Activated CD4-positive, alpha-beta T cell treated with anti-CD3 and anti-CD28 coated beads, Interleukin-2, amount 10 ng/mL, durations not matched to agents 7 days and 5 days (primary cell): ENCODE results near the gene SCAPER. TPM values are rescaled to one million over a fixed set of nuclear protein-coding genes. Genes with fewer than 3 reads are reported as not detected.

Source experiments
- CTCF ChIA-PET: fragments of 350-600 bp; sonication (Branson Sonifier 250); formaldehyde crosslinking; loops from one replicate; lab custom pipeline; 2021; ENCODE audit warnings: antibody characterized with exemption; lab: Charles Lee
- POLR2A ChIA-PET: fragments of 350-600 bp; sonication (Branson Sonifier 250); formaldehyde crosslinking; loops from one replicate; lab custom pipeline; 2021; ENCODE audit warnings: antibody characterized with exemption; lab: Charles Lee
- DNase-seq: peaks from one replicate; pipeline ENCODE4 v3.0.0-alpha.2; 2020
- H3K27ac Mint-ChIP-seq: one replicate; pipeline ENCODE4 v1.8.0; 2021; ENCODE audit warnings: mild to moderate bottlenecking, moderate library complexity, mixed read lengths
- H3K27me3 Mint-ChIP-seq: one replicate; pipeline ENCODE4 v1.8.0; 2021; ENCODE audit warnings: mixed read lengths
- H3K36me3 Mint-ChIP-seq: one replicate; pipeline ENCODE4 v1.8.0; 2021; ENCODE audit warnings: low read depth, mixed read lengths
- H3K4me1 Mint-ChIP-seq: one replicate; pipeline ENCODE4 v1.8.0; 2021; ENCODE audit warnings: mixed read lengths
- H3K4me3 Mint-ChIP-seq: one replicate; pipeline ENCODE4 v1.8.0; 2021; ENCODE audit warnings: mild to moderate bottlenecking, moderate library complexity, mixed read lengths
- H3K9me3 Mint-ChIP-seq: one replicate; pipeline ENCODE4 v1.8.0; 2021; ENCODE audit warnings: mixed read lengths
- total RNA-seq, 2 experiments: library from RNA; stranded (reverse); gene quantifications; one replicate each; pipeline ENCODE4 v1.2.3, GENCODE V29; 2021

Gene SCAPER
- total RNA-seq, 2 experiments from 2014 or later, result 28.1 to 28.6 TPM

DNA sequence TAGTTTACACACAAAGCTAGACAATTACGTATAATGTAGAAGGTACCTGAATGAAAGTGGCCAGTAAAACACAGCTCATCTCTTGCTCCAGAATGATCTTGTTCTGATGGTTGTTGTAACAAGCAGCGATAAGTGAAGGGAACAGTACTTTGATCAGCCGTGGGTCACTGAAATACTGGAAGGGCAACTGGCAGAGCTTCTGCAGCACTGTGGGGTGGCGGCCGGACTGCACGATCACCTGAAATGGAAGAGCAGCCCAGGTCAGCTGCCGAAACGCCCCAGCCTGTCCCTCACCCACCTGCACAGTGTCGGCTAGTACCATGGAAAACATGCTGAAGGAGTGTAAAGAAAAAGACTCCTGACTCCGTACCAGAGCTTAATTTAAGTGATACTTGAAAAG, 551.2 kb downstream of the SCAPER start:
- no peak for DNase-seq
- POLR2A ChIA-PET, result no interaction called here
- Mint-ChIP-seq H3K9me3 (no peaks in the 10 kb centered on the region), H3K27ac (no peak overlapping the region), H3K4me3 (no peak overlapping the region), H3K27me3 (peaks cover 8% of the 10 kb centered on the region), H3K36me3 (no peaks in the 10 kb centered on the region), H3K4me1 (no peaks in the 10 kb centered on the region)
- CTCF ChIA-PET, result interaction anchor here (1.5 kb wide), 1 partner anchor 9 kb away, joined by 3 read pairs; no protein-coding TSS in a partner anchor

DNA sequence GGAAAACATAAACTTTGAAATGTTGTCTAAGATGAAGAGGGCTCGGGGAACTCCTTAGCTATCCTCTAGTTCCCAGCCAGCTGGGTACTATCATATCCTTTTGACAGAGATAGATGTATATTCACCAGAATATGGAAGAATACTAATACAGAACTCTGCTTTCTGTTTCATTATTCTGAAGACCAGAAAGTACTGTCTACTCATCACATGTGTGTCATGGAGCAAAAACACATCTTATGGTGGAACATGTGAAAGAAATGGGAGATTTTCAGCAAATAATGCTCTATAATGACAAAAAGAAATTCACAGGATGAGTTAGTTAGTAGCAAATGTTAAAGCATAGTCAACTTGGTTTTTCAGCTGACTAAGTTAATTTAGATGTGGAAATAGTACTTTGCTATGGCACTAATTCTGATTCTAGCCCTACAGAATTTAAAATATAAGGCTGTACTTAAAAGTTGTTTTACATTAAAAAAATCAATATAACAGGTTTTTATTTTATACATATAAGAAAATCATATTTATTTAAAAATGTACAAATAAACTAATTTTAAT, 552.0 kb downstream of the SCAPER start:
- CTCF ChIA-PET, result no interaction called here
- H3K36me3 Mint-ChIP-seq, result no peaks in the 10 kb centered on the region

DNA sequence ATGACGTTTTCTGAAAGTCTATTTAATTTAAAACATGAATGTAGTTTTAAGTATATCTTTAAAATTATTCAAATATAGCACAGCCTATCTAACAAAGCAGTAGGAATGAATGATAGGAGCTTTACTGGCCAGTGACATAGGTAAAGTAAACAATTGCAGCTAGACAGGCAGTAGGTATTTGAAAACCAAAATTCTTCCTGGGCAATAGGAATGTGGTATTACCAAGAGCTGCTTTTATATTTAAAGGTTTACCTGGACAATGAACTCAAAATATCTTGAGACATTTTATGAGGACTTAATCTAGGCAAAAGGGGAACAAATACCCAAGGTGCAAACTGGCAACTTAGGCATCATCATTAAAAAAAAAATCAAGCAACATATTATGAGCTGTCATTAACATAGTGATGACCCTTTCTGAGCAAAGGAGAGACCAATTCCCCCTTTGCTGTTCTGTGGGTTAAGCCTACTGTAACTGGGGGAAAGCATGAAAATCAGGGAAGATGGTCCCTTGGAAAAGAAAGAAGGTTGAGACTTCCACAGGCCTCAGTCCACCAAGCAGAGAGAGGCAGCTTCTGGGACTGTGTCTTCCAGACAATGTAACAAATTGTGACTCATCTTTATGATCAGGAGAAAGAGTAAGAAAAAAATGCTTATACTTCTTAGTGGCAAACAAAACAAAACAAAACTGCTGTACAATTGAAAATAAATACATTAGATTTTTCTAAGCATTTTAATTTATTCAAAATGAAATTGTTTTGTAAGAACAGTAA, 555.7 kb downstream of the SCAPER start:
- peaks cover 11% of the 10 kb centered on the region for H3K36me3 Mint-ChIP-seq
- ChIA-PET POLR2A (no interaction called here), CTCF (interaction anchor here (0.6 kb wide), 1 partner anchor 92 kb away, joined by 4 read pairs; no protein-coding TSS in a partner anchor)
- peaks cover 38% of the 10 kb centered on the region for H3K27me3 Mint-ChIP-seq
- no peaks in the 10 kb centered on the region for H3K9me3 Mint-ChIP-seq
- DNase-seq, result no peak
- H3K4me1 Mint-ChIP-seq, result peaks cover 15% of the 10 kb centered on the region
- no peak overlapping the region for H3K27ac Mint-ChIP-seq
- H3K4me3 Mint-ChIP-seq, result no peak overlapping the region

More for the DNA sequence above, 552.0 kb downstream of the SCAPER start:
- no peak overlapping the region for H3K4me3 Mint-ChIP-seq
- no peaks in the 10 kb centered on the region for H3K4me1 Mint-ChIP-seq
- POLR2A ChIA-PET, result no interaction called here
- no peak for DNase-seq
- no peak overlapping the region for H3K27ac Mint-ChIP-seq
- no peaks in the 10 kb centered on the region for H3K9me3 Mint-ChIP-seq
- H3K27me3 Mint-ChIP-seq, result peaks cover 14% of the 10 kb centered on the region

DNA sequence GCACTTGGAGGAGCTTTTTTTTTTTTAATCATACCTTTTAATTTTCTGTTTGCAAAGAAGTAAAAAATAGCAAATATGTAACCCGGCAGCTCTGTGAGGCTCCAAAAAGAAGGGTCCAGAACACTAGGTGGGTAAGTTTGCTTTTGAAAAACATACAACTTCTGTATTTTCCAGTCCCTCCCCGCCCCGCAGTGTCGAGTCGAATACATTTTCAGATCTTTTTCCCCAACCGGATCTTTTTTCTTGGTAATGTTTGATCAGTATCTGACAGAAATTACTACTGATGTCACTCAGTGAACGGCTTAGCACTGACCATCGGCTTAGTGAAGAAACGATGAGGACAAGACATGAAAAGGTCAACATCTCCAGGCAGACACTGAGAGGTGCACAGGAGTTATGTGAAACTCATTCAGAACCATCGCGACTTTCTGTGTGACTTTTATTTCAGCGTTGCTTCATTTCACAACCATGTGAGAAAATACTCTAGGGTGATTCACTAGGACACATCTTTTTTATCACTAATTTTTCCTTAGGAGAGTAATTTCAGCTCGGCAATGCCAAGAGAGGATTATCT, 557.6 kb downstream of the SCAPER start:
- POLR2A ChIA-PET, result no interaction called here

DNA sequence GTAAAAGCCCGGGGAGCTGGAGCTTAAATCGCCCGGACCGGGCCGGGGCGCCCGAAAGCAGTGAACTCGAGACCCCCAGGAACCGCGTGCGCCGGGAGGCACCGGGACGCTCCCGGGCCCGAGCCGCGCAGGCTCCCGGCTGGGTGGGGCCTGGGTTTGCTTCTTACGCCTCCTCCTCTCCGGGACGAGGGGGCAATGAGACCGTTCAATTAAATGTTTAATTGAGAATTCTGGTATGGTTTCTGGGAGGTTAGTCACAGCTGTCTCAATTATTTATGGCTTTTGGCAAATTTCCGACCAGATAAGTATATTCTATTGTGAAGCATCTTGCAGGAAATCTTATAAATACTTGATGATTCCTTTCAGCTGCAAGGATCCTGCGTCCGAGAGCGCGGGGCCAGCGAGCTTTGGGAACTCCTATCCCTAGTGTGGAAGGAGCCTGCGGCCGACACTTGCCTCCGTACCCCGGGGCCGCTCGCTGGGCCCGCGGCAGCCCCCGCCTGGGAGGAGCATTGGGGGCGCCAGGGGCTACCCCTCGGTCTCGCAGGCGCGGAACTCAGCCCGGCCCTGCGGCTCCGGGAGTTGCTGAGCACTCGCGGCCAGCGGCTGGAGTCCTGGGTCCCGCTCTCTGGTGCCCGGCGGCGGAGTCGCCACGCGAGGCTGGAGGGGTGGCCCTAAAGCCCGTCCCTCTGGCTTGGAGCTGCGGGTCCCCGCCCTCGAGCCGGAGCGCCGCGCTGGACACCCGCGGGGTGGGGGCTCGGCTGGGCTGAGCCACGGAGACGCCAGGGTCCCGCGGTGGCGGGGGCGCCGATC, 558.3 kb downstream of the SCAPER start:
- Mint-ChIP-seq H3K27ac (no peak overlapping the region), H3K27me3 (peaks cover 58% of the 10 kb centered on the region), H3K4me1 (peaks cover 18% of the 10 kb centered on the region), H3K36me3 (peaks cover 11% of the 10 kb centered on the region), H3K9me3 (no peaks in the 10 kb centered on the region), H3K4me3 (no peak overlapping the region)
- ChIA-PET POLR2A (no interaction called here), CTCF (interaction anchor here (0.6 to 4.0 kb wide), 2 partner anchors 12 to 22 kb away, joined by 3 to 18 read pairs; partner anchors contain the start of gene ISL2)
- DNase-seq, result no peak

More for the DNA sequence above, 557.6 kb downstream of the SCAPER start:
- Mint-ChIP-seq H3K4me1 (peaks cover 15% of the 10 kb centered on the region), H3K27ac (no peak overlapping the region), H3K9me3 (no peaks in the 10 kb centered on the region), H3K36me3 (peaks cover 11% of the 10 kb centered on the region), H3K27me3 (peaks cover 54% of the 10 kb centered on the region), H3K4me3 (no peak overlapping the region)
- CTCF ChIA-PET, result interaction anchor here (0.6 to 4.0 kb wide), 2 partner anchors 13 to 23 kb away, joined by 3 to 18 read pairs; partner anchors contain the start of gene ISL2
- DNase-seq, result no peak

DNA sequence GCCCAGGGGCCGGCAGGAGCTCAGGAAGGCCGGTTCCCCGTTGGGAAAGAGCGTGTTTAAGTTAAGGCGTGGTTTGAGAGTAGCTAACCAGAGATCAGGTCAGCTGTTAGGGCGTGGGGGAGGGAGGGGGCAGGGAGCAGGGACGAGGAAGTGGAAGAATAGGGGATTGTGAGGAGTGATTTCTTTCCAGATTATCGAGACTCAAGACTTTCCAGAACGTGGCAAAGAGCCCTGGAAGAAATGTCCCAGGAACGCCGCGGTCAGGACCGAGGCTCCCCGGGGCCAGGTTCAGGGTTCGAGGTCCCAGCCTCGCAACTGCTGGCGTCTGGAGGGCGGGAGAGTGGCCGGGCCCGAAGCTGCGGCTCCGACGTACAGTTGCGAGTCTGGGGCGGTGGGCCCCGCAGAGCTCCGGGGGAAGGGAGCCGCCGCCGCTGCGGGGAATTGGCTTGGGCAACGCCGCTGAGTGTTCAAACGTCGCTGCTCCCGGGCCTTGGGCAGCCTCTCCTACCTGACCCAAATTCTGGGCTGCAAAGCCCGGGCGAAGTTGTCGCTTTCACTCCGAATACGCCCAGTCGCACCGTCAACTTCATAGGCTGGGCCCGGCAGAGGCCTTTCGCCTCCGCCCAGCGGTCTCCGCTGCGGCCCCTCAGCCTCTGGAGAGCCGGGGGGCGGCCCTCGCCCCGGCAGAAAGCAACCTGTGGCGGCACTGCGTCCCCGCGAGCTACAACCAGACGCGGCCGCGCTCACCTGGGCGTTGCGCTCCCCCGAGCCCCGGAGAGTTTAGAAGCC, 559.1 kb downstream of the SCAPER start:
- ChIA-PET CTCF (interaction anchor here (1.7 to 4.0 kb wide), 2 partner anchors 11 to 13 kb away, joined by 5 to 18 read pairs; partner anchors contain the start of gene ISL2), POLR2A (no interaction called here)
- DNase-seq, result no peak
- H3K27me3 Mint-ChIP-seq, result peaks cover 62% of the 10 kb centered on the region
- H3K9me3 Mint-ChIP-seq, result no peaks in the 10 kb centered on the region
- H3K4me1 Mint-ChIP-seq, result peaks cover 24% of the 10 kb centered on the region
- peak overlapping the region; percentile 51 for H3K4me3 Mint-ChIP-seq
- H3K27ac Mint-ChIP-seq, result peak overlapping the region; percentile 33
- H3K36me3 Mint-ChIP-seq, result peaks cover 11% of the 10 kb centered on the region

DNA sequence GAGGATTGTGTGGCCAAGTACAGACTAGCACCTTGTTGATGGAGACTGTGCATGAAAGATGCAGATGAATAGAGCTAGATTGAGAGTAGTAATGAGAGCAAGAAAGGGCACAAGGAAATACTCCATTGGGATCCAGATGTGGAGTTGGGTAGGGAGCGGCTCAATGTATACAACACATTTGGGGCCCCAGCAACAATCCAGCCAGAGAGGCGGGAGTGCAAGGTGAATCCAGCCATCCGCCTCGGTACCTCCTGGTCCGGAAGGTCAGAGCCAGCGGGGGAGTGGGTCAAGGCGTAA, 559.6 kb downstream of the SCAPER start:
- Mint-ChIP-seq H3K36me3 (peaks cover 11% of the 10 kb centered on the region), H3K27ac (peak overlapping the region; percentile 33), H3K27me3 (peaks cover 66% of the 10 kb centered on the region), H3K4me3 (peak overlapping the region; percentile 51), H3K9me3 (no peaks in the 10 kb centered on the region), H3K4me1 (peaks cover 29% of the 10 kb centered on the region)
- CTCF ChIA-PET, result interaction anchor here (1.1 to 4.0 kb wide), 4 partner anchors 9 to 16 kb away, joined by 3 to 18 read pairs (median 4); partner anchors contain the start of gene ISL2
- no peak for DNase-seq
- POLR2A ChIA-PET, result no interaction called here

DNA sequence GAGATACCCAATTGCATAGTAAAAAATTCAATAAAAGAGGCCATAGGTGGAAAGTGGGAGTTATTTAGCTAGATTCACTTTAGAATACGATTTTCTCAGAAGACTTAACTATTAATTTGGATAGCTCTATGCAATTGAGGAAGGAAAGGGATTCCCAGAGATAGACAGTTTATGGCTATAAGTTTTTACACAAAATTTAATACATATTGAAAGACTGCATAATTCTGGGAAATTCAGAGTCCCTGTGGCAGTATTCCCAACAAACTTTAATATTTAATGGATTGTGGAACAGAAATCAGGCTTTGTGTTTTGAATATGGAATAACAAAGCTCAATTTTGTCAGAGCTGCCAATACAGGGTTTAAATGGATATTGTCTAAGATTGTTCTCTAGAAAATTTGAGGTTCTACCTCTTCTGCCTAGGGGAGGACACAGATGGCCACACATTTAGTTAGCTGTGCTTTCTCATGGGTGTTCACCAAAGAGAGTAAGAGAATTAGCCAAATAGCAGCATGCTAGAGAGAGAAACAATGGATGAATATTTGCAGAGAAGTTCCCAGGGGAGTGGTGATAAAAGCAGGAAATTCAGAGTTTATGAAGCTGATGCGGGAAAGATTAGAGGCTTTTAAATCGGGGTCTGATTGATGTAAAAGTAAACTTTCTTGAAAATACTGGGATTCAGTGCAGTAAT, 560.1 kb downstream of the SCAPER start:
- ChIA-PET POLR2A (no interaction called here), CTCF (interaction anchor here (1.1 to 4.0 kb wide), 4 partner anchors 10 to 15 kb away, joined by 3 to 18 read pairs (median 4); partner anchors contain the start of gene ISL2)
- Mint-ChIP-seq H3K36me3 (peaks cover 11% of the 10 kb centered on the region), H3K9me3 (no peaks in the 10 kb centered on the region), H3K4me3 (peak overlapping the region; percentile 51), H3K27ac (peak overlapping the region; percentile 33), H3K27me3 (peaks cover 70% of the 10 kb centered on the region), H3K4me1 (peaks cover 33% of the 10 kb centered on the region)
- no peak for DNase-seq

DNA sequence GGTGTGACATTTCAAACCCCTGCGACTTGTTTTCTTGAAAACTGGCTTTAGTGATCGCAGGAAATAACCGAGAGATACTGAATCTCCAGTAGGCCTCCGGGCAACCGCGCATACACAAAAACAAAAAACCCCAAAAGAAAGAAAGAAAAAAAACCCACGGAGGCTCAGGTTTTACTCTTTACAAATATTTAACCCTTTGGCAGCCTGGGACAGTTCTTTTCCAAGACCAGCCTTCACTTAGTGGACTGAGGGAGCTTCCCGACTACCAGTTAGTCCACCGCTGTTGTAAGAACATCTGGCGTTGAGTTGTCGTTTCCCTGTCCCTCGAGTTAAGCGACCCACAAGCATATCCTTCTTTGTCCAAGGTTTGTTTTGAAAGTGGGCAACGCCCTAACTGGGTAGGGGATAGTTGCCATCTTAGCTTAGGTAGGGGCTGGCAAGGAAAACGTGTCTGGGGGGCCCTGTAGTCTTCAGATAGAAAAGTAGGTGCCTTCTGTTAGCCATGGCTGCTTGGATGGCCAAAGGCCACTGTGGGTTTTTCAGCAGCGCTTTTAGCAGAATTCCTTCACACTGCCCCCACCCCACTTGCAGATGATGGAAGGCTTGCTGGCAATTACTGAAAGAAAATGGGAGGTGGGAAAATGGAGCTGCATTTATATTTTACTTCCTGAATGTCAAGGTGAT, 561.7 kb downstream of the SCAPER start:
- POLR2A ChIA-PET, result no interaction called here
- Mint-ChIP-seq H3K4me1 (peaks cover 47% of the 10 kb centered on the region), H3K4me3 (no peak overlapping the region)

DNA sequence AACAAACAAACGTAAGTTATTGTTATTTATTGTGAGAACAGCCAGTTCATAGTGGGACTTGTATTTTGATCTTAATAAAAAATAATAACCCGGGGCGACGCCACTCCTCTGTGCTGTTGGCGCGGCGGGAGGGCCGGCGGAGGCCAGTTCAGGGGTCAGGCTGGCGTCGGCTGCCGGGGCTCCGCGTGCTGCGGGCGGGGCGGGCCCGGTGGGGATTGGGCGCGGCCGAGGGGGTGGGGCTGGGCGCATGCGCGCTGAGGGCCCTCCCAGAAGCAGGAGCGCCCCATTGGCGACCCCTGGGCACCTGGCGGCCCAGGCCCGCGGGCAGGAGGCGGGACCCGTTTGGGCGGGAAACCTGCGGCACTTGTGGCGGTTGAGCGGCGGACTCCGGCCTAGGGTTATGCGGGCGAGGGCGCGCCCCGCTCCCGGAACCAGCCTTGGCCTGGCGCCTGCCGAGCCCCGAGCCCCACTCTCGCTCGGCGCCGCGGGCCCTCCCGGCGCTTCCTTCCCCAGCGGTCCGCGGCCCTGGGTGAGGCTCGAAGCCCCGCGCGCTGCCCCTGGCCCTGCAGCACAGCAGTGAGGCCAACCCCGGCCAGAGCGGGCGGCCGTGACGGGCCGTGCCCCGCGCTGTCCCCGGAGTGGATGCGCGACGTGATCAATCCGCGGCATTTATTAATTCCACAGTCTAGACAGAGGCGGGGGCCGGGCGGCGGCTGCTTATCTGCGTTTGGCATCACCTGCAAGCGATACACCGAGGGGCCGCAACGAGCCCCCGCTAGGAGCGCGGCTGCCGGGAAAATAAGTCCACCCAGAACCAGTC, 562.5 kb downstream of the SCAPER start:
- POLR2A ChIA-PET, result no interaction called here
- peaks cover 12% of the 10 kb centered on the region for H3K36me3 Mint-ChIP-seq
- H3K4me1 Mint-ChIP-seq, result peaks cover 47% of the 10 kb centered on the region
- H3K27me3 Mint-ChIP-seq, result peaks cover 73% of the 10 kb centered on the region
- no peak for DNase-seq
- peak overlapping the region; percentile 52 for H3K4me3 Mint-ChIP-seq
- H3K27ac Mint-ChIP-seq, result peak overlapping the region; percentile 60
- CTCF ChIA-PET, result no interaction called here
- no peaks in the 10 kb centered on the region for H3K9me3 Mint-ChIP-seq

More for the DNA sequence above, 561.7 kb downstream of the SCAPER start:
- Mint-ChIP-seq H3K36me3 (peaks cover 16% of the 10 kb centered on the region), H3K27me3 (peaks cover 79% of the 10 kb centered on the region), H3K27ac (no peak overlapping the region), H3K9me3 (no peaks in the 10 kb centered on the region)
- CTCF ChIA-PET, result interaction anchor here (4.0 kb wide), 1 partner anchor 9 kb away, joined by 18 read pairs; the partner anchor contains the start of gene ISL2
- DNase-seq, result no peak
